ENCODE data around the gene LITAFD.

GRCh38 chr16:8907096-8907495 lies 24.9 kb downstream of the LITAFD start:
- TF ChIP-seq POLR2A (IDR thresholded peaks at IDR 0.05) (no peak), CTCF (IDR thresholded peaks at IDR 0.05) (no peak)

All from tibial nerve (tissue), 3 donors.